Measurements from ENCODE around the gene LYSMD4.
A peak's percentile ranks its signal among the peaks of the same experiment; 100 is the strongest.

Gene LYSMD4

DNA sequence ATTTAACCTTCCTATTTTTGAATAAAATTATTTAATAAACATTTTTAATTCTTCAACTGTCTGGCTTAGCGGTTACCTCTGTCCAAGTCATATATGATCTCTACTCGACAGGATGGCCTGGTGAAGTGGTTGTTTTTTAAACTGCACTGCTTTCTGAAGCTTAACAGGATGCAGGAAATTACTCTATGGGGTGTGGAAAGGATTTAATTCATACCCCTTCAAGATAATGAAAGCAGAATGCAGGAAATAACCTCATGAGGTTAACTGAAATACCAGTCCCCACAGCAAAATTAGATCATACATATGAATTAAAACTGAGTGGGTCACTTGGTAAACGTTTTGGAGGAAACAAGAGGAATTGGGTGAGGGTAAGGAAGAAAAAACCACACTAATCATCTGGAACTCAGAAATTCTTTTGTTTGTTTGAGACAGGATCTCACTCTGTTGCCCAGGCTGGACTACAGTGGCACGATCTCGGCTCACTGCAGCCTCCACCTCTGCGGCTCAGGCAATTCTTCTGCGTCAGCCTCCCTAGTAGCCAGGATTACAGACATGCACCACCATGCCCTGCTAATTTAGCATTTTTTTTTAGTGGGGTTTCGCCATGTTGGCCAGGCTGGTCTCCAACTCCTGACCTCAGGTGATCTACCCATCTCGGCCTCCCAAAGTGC is 50.1 kb downstream of the LYSMD4 start:
- Histone ChIP-seq H3K27me3 (no peaks in the 10 kb centered on the region), H3K9ac (no peak overlapping the region), H3K9me3 (peaks cover 59% of the 10 kb centered on the region), H3K36me3 (peaks cover 94% of the 10 kb centered on the region), H3K4me2 (peak overlapping the region; percentile 6; the same call in 1 of the 2 replicates), H3K4me3 (no peak overlapping the region; the same call in 1 of the 2 replicates), H3K27ac (no peak overlapping the region), H4K20me1 (no peaks in the 10 kb centered on the region), H3K4me1 (peaks cover 15% of the 10 kb centered on the region)
- no peak for TF ChIP-seq Cebpa-rat (IDR thresholded peaks at IDR 0.05)

GRCh38 chr15:99682455-99682854 is 50.8 kb downstream of the LYSMD4 start:
- H3K9ac ChIP-seq: no peak overlapping the region
- no peak overlapping the region for H3K27ac ChIP-seq
- no peak overlapping the region for H3K4me3 ChIP-seq
- peaks cover 15% of the 10 kb centered on the region for H3K4me1 ChIP-seq
- H3K4me2 ChIP-seq: no peak overlapping the region
- no peaks in the 10 kb centered on the region for H4K20me1 ChIP-seq
- peaks cover 54% of the 10 kb centered on the region for H3K9me3 ChIP-seq
- no peak for TF ChIP-seq Cebpa-rat (IDR thresholded peaks at IDR 0.05)
- no peaks in the 10 kb centered on the region for H3K27me3 ChIP-seq
- peaks cover 92% of the 10 kb centered on the region for H3K36me3 ChIP-seq

GRCh38 chr15:99681990-99682389 is 51.2 kb downstream of the LYSMD4 start:
- Histone ChIP-seq H3K9ac (no peak overlapping the region), H3K36me3 (peaks cover 91% of the 10 kb centered on the region), H3K4me2 (no peak overlapping the region), H4K20me1 (no peaks in the 10 kb centered on the region), H3K9me3 (peaks cover 50% of the 10 kb centered on the region), H3K27me3 (no peaks in the 10 kb centered on the region), H3K27ac (no peak overlapping the region), H3K4me1 (peaks cover 15% of the 10 kb centered on the region), H3K4me3 (no peak overlapping the region)
- TF ChIP-seq Cebpa-rat (IDR thresholded peaks at IDR 0.05): no peak

- Histone ChIP-seq H4K20me1 (no peaks in the 10 kb centered on the region), H3K27me3 (no peaks in the 10 kb centered on the region), H3K9ac (no peak overlapping the region), H3K36me3 (peaks cover 91% of the 10 kb centered on the region), H3K4me3 (no peak overlapping the region), H3K4me2 (no peak overlapping the region), H3K9me3 (peaks cover 32% of the 10 kb centered on the region), H3K4me1 (peaks cover 15% of the 10 kb centered on the region), H3K27ac (no peak overlapping the region)
- TF ChIP-seq Cebpa-rat (IDR thresholded peaks at IDR 0.05): no peak
Observed at GRCh38 chr15:99680276-99680675, 53.0 kb downstream of the LYSMD4 start.

DNA sequence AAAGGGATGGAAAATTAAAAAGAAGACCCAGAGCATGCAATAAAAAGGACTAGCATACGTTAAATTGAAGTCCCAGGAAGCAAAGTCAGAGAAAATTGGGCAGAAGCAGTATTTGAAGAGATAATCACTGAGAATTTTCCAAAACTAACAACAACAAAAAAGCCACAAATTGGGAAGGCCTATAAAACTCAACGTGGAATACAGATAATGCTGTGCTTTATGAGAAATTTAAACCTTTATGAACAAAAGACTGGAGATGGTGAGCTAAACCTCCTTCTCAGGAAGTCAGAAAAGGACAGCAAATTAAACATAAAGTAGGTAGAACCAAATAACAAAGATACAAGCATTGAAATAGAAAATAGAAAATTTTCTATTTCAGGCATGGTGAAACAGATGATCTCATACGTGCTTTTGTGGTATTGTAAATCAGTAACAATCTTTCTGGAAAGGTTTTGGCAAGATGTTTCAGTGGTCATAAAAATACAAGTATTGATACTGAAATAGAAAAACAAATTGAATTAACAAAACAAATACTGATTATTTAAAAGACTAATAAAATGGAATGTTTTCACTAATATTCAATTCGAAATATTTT is 55.6 kb downstream of the LYSMD4 start:
- no peak for TF ChIP-seq Cebpa-rat (IDR thresholded peaks at IDR 0.05)
- Histone ChIP-seq H3K9ac (no peak overlapping the region), H3K4me2 (no peak overlapping the region), H3K4me3 (no peak overlapping the region), H3K4me1 (peaks cover 8% of the 10 kb centered on the region), H4K20me1 (no peaks in the 10 kb centered on the region), H3K9me3 (peaks cover 6% of the 10 kb centered on the region), H3K27me3 (no peaks in the 10 kb centered on the region), H3K27ac (no peak overlapping the region), H3K36me3 (peaks cover 83% of the 10 kb centered on the region)

All from BLaER1 (cell line).